NCI-H2196 treated with DMSO at 0.1 percent for 48 hours (cell line): Measurements from ENCODE around the gene CDC5L.
"Not testable (repeated sequence)": the region's sequence is repeated elsewhere in the genome, so short reads cannot be mapped to it uniquely, and the experiment has no call there.

Source experiments
- DNase-seq: peaks from one replicate; lab custom pipeline; 2025; ENCODE audit not compliant: unreplicated experiment; lab: John Stamatoyannopoulos, UW

CDC5L gene

DNA sequence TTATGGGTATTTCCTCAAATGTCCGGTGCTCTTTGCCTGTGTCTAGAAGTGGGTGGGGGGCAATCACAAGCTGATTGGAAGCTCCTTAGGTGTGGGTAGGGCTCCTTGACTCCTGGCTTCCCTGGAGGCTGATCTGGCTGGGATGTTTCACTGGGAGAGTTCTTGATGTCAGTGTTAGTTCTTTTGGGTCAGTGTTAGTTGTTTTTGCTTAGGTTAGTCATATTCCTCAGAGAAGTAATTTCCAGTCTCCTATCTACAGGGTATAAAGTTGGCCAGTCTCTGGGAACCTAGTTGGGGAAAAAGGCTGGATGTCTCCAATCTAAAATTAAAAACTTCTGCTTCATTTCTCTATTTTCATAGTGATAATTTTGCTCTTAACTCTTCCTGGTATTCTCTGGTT, 23.6 kb downstream of the CDC5L start:
- DNase-seq = no peak

- no peak for DNase-seq
Observed at GRCh38 chr6:44415449-44415848, 27.9 kb downstream of the CDC5L start.

GRCh38 chr6:44415873-44416502, 28.5 kb downstream of the CDC5L start:
- no peak for DNase-seq

- no peak for DNase-seq
Observed at GRCh38 chr6:44422531-44422930, 35.0 kb downstream of the CDC5L start.

- DNase-seq = no peak
Observed at GRCh38 chr6:44423306-44423705, 35.8 kb downstream of the CDC5L start.

DNA sequence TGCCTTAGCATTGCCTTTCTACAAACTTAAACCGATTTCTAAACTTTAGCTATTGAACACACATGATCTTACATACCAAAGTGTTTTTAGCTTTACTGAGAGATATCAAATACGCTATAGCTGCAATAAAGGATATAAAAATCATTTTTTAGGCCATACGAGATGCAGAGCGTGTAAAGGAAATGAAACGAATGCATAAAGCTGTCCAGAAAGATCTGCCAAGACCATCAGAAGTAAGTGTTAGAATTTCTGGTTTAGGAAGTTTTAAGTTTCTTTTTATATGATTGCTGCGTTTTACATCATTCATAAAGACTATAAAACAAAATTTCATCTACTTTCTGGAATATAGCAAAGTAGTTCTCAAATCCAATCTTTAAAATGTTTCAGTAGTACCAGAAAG, 38.4 kb downstream of the CDC5L start:
- no peak for DNase-seq

- DNase-seq = no peak
Observed at GRCh38 chr6:44428682-44429081, 41.2 kb downstream of the CDC5L start.

- no peak for DNase-seq
Observed at GRCh38 chr6:44430326-44430725, 42.8 kb downstream of the CDC5L start.

- peak; percentile 52 for DNase-seq
Observed at GRCh38 chr6:44431118-44431725, 43.7 kb downstream of the CDC5L start.

DNA sequence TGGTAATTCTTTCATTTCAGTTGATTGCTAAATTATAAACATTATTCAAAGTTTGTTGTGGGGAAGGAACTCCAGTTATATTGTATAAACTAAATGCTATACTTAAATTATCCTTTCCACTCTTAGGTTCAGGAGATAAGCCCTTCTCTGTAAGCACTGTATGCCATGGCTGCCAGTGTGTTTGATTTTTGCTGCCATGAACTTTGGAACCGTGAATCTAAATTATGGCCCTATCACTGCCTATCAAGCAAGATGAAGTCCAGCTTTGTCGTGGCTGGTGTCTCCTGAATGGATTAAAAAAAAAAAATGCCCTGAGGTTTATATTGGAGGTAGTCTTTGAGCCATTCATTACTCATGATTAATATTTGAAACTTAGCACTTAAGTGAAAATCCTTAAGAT, 44.7 kb downstream of the CDC5L start:
- DNase-seq = no peak

GRCh38 chr6:44432726-44433125, 45.2 kb downstream of the CDC5L start:
- no peak for DNase-seq

DNA sequence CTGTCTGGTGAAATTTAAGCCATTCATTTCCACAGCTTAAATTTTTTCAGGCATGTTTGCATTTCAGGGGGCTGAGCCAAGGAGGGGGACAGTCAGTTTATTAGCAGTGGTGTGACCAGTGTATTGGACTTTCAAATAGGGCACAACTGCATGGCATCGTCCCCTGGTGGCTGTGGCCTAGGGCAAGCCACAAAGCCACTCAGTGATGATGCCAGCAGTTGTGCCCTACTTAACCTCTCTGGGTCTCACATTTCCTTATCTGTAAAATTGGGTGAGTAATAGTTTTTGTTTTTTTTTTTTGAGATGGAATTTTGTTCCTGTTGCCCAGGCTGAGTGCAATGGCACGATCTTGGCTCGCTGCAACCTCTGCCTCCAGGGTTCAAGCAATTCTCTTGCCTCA, 48.0 kb downstream of the CDC5L start:
- DNase-seq = no peak

DNA sequence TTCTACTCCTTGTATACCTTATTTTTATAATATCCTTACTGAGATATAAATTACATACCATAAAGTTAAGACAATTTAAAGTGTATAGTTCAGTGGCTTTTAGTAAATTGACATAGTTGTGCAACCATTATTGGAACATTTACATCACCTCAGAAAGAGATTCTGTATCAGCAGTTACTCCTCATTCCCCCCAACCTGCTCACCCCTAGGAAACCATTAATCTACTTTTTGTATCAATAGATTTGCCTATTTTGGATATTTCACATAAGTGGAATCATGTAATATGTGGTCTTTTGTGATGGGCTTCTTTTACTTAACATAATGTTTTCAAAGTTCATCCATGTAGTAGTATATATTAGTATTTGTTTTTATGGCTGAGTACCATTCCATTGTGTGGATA, 51.3 kb downstream of the CDC5L start:
- DNase-seq = no peak

GRCh38 chr6:44439270-44440045, 52.0 kb downstream of the CDC5L start:
- no peak for DNase-seq

DNA sequence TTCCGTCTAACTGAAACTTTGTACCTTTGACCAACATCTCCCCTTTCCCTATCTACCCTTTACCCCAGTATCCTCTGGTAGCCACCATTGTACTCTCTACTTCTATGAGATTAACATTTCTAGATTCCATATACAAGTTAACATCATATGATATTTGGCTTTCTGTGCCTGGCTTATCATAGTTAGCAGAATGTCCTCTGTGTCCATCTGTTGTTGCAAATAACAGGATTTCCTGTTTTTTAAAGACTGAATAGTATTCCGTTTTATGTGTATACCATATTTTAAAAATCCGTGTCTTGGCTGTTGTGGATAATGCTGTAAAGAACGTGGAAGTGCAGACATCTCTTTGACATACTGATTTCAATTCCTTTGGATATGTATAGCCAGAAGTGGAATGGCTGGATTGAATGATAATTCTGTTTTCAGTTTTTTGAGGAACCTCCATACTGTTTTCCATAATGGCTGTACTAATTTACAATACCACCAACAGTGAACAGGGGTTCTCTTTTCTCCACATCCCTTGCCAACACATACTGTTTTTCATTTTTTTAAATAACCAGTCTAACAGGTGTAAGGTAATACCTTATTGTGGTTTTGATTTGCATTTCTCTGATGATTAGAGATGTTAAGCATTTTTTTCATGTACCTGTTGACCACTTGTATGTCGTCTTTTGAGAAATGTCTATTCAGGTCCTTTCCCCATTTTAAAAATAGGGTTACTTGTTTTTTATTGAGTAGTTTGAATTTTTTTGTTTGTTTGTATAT, 53.8 kb downstream of the CDC5L start:
- DNase-seq = no peak

DNA sequence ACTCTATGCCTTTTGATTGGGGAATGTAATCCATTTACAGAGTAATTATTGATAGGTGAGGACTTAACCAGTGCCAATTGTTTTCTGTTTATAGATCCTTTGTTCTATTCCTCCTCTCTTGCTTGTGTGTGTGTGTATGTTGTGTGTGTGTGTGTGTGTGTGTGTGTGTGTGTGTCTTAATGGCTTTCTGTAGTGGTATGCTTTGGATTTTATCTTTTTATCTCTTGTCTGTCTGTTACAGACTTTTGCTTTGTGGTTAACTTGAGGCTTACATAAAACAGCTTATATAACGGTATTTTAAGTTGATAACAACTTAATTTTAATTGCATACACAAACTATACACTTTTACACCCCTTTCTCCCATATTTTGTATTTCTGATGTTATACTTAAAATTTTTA, 54.7 kb downstream of the CDC5L start:
- no peak for DNase-seq

DNA sequence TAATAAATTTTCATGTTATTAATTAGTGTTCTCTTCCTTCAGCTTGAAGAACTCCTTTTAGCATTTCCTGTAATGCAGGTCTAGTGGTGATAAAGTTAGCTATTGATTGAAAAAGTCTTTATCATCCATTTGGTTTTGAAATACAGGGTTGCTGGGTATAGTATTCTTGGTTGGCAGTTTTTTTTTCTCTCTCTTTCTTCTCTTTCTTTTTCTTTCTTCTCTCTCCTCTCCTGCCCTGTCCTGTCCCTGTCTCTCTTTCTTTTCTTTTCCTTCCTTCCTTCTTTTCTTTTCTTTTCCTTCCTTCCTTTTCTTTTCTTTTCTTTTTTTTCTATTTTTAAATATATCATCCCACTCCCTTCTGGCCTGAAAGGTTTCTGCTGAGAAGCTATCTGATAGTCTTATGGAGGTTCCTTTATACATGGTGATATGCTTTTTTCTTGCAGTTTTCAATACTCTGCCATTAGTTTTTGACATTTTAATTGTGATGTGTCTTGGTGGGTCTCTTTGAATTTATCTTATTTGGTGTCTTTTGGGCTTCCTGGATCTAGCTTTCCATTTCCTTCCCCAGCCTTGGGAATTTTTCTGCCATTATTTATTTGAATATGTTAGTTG, 55.4 kb downstream of the CDC5L start:
- no peak for DNase-seq

GRCh38 chr6:44444853-44445252, 57.3 kb downstream of the CDC5L start:
- no peak for DNase-seq

- DNase-seq = peak; percentile 26
Observed at GRCh38 chr6:44446626-44447300, 59.3 kb downstream of the CDC5L start.

- not testable (repeated sequence) for DNase-seq
Observed at GRCh38 chr6:44449181-44449580, 61.7 kb downstream of the CDC5L start.
